Endothelial cell (in vitro differentiated cells): ENCODE measurements around the gene TRMT112. TPM values are rescaled to one million over a fixed set of nuclear protein-coding genes. Genes with fewer than 3 reads are reported as not detected.

ENCODE experiments used
- DNase-seq: peaks from one replicate; pipeline ENCODE4 v3.0.0; 2021; ENCODE audit warnings: low spot score
- H3K27ac Mint-ChIP-seq: one replicate; pipeline ENCODE4 v1.8.0; 2021; ENCODE audit warnings: mixed read lengths, inconsistent platforms; ENCODE audit not compliant: unreplicated experiment
- H3K27me3 Mint-ChIP-seq: one replicate; pipeline ENCODE4 v1.8.0; 2021; ENCODE audit warnings: mild to moderate bottlenecking, moderate library complexity, mixed read lengths, inconsistent platforms; ENCODE audit not compliant: unreplicated experiment
- H3K36me3 Mint-ChIP-seq: one replicate; pipeline ENCODE4 v1.8.0; 2021; ENCODE audit warnings: mild to moderate bottlenecking, low read depth, mixed read lengths, inconsistent platforms; ENCODE audit not compliant: unreplicated experiment
- H3K4me1 Mint-ChIP-seq: one replicate; pipeline ENCODE4 v1.8.0; 2021; ENCODE audit warnings: mild to moderate bottlenecking, mixed read lengths, inconsistent platforms; ENCODE audit not compliant: unreplicated experiment
- H3K4me3 Mint-ChIP-seq: one replicate; pipeline ENCODE4 v1.8.0; 2021; ENCODE audit warnings: mild to moderate bottlenecking, mixed read lengths, inconsistent platforms; ENCODE audit not compliant: unreplicated experiment
- H3K9me3 Mint-ChIP-seq: one replicate; pipeline ENCODE4 v1.8.0; 2021; ENCODE audit warnings: mixed read lengths, inconsistent platforms; ENCODE audit not compliant: unreplicated experiment
- total RNA-seq: library from RNA; stranded (reverse); fragmentation: NEBNext Ultra II Directional; extraction: Animal tissue kit (Norgen Biotek cat#: 25700); gene quantifications from one replicate; pipeline ENCODE4 v1.2.1, GENCODE V29; 2021; ENCODE audit not compliant: unreplicated experiment
- TF ChIP-seq, protein P1 (sequence below): fragments of 200-600 bp; sonication (generic); IDR thresholded peaks from one replicate; pipeline ENCODE4 v1.5.0; 2021; ENCODE audit warnings: antibody characterized with exemption; ENCODE audit not compliant: unreplicated experiment

Gene TRMT112
- total RNA-seq, 1 donor from 2014 or later = 138 TPM

- H3K4me3 Mint-ChIP-seq = peak overlapping the region; percentile 89
- TF ChIP-seq, protein P1, sequence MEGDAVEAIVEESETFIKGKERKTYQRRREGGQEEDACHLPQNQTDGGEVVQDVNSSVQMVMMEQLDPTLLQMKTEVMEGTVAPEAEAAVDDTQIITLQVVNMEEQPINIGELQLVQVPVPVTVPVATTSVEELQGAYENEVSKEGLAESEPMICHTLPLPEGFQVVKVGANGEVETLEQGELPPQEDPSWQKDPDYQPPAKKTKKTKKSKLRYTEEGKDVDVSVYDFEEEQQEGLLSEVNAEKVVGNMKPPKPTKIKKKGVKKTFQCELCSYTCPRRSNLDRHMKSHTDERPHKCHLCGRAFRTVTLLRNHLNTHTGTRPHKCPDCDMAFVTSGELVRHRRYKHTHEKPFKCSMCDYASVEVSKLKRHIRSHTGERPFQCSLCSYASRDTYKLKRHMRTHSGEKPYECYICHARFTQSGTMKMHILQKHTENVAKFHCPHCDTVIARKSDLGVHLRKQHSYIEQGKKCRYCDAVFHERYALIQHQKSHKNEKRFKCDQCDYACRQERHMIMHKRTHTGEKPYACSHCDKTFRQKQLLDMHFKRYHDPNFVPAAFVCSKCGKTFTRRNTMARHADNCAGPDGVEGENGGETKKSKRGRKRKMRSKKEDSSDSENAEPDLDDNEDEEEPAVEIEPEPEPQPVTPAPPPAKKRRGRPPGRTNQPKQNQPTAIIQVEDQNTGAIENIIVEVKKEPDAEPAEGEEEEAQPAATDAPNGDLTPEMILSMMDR = peak; percentile 86
- no peaks in the 10 kb centered on the region for H3K9me3 Mint-ChIP-seq
- H3K27ac Mint-ChIP-seq = no peak overlapping the region
- peaks cover 10% of the 10 kb centered on the region for H3K4me1 Mint-ChIP-seq
- DNase-seq = peak; percentile 96
- H3K27me3 Mint-ChIP-seq = peaks cover 6% of the 10 kb centered on the region
- H3K36me3 Mint-ChIP-seq = peaks cover 8% of the 10 kb centered on the region
Measured at GRCh38 chr11:64304316-64305072, 12.9 kb downstream of the TRMT112 start.

- DNase-seq = no peak
- no peaks in the 10 kb centered on the region for H3K9me3 Mint-ChIP-seq
- no peak overlapping the region for H3K27ac Mint-ChIP-seq
- TF ChIP-seq, protein P1 = no peak
- peak overlapping the region; percentile 89 for H3K4me3 Mint-ChIP-seq
- peaks cover 8% of the 10 kb centered on the region for H3K36me3 Mint-ChIP-seq
- H3K27me3 Mint-ChIP-seq = peaks cover 7% of the 10 kb centered on the region
- H3K4me1 Mint-ChIP-seq = peaks cover 10% of the 10 kb centered on the region
Measured at GRCh38 chr11:64304032-64304315, 13.4 kb downstream of the TRMT112 start.

DNA sequence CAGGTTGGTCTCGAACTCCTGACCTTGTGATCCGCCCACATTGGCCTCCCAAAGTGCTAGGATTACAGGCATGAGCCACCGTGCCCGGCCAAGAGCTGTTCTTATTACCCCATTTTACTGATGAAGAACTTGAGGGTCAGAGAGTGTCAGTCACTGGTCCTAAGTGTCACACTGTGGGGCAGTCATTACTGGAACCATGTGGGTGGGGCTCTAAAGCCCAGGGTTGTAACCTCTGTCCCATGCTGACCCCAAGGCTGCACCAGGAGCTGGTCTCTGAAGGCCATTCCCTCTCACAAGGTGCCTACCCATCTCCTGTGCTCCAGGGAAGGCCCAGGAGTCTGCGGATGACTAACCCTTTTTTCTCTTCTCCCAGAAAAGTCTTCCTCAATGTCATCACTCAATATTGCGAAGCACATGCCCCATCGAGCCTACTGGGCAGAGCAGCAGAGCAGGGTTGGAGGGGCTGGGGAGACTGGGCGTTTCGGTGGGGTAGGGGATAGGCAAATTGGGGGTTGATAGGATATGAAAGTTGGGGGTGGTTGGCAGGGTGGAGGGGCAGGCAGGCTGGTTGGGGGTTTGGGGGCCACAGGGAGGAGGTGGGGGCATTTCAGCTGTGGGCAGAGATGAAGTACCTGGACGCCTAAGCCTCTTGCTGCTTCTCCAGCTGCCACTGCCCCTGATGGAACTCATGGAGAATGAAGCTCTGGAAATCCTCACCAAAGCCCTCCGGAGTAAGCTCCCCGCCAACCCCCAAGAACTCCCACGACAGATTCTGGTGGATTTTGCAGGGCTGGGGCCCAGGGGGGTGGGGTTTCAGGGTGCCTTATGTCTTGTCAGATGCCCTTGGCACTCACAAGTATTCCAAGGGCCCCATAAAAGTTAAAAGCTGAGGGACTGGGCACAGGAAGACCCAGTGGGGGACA is 14.0 kb downstream of the TRMT112 start:
- peaks cover 8% of the 10 kb centered on the region for H3K36me3 Mint-ChIP-seq
- peaks cover 10% of the 10 kb centered on the region for H3K4me1 Mint-ChIP-seq
- H3K9me3 Mint-ChIP-seq = no peaks in the 10 kb centered on the region
- no peak overlapping the region for H3K27ac Mint-ChIP-seq
- H3K4me3 Mint-ChIP-seq = no peak overlapping the region
- TF ChIP-seq, protein P1 = no peak
- H3K27me3 Mint-ChIP-seq = peaks cover 12% of the 10 kb centered on the region
- no peak for DNase-seq

GRCh38 chr11:64299847-64300648 is 17.3 kb downstream of the TRMT112 start, which contains the start of gene CATSPERZ:
Gene CATSPERZ, plus strand, starts transcription at chr11:64300358. Its CDS starts 53 bp downstream, at chr11:64300411.
- Mint-ChIP-seq H3K36me3 (no peaks in the 10 kb centered on the region), H3K27ac (no peak within 1 kb of the TSS), H3K27me3 (peaks cover 29% of the 10 kb centered on the region), H3K9me3 (no peaks in the 10 kb centered on the region), H3K4me3 (peak within 1 kb of the TSS; percentile 59), H3K4me1 (peaks cover 9% of the 10 kb centered on the region)
- TF ChIP-seq, protein P1 = no peak
- DNase-seq = no peak
